ENCODE data around the gene TNS1. TPM values are rescaled to one million over a fixed set of nuclear protein-coding genes. Genes with fewer than 3 reads are reported as not detected.

The TNS1 gene
- total RNA-seq, 1 donor from 2014 or later: 0.13 TPM

- ATAC-seq (ENCODE audit: low read depth): peak; percentile 69
- CTCF ChIA-PET: interaction anchor here (1.7 to 4.1 kb wide), 3 partner anchors 199 to 202 kb away, joined by 17 to 34 read pairs (median 23); no protein-coding TSS in a partner anchor
- no peaks in the 10 kb centered on the region for H3K36me3 Mint-ChIP-seq (ENCODE audit: low read depth)
- H3K4me3 Mint-ChIP-seq: no peak overlapping the region
- intact Hi-C loops (cut with micrococcal nuclease): loop anchor here (1.0 to 2.0 kb wide), 3 partner anchors 101 to 203 kb away; no protein-coding TSS in a partner anchor
- POLR2A ChIA-PET: no interaction called here
- H3K27ac Mint-ChIP-seq: no peak overlapping the region
- no peak for TF ChIP-seq CTCF (IDR thresholded peaks at IDR 0.05)
- peaks cover 2% of the 10 kb centered on the region for H3K4me1 Mint-ChIP-seq
- H3K9me3 Mint-ChIP-seq: no peaks in the 10 kb centered on the region
- peaks cover 11% of the 10 kb centered on the region for H3K27me3 Mint-ChIP-seq
- peak; percentile 60 for DNase-seq
Measured at GRCh38 chr2:217988014-217988839, 14.6 kb downstream of the TNS1 start.

DNA sequence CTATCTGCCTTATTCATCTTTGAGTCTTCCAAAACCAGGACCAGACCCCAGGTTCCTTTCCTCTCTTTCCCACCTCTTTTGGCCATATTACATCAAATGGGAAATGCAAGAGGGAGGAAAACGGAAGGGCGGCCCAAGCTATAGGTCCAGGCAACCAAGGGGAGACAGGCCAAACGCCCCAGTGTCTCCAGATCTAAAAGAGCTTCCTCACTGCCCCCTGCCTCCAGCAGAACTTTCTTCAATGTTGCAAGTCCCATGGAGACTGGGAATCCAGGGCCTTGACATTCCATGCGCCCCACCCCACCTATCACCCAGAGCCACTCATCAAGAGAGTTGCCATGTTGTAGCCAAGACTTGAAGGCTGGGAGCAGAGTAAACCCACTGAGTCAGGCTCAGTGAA is 15.4 kb downstream of the TNS1 start:
- POLR2A ChIA-PET: no interaction called here
- TF ChIP-seq CTCF (IDR thresholded peaks at IDR 0.05): no peak
- Mint-ChIP-seq H3K4me1 (peaks cover 2% of the 10 kb centered on the region), H3K9me3 (no peaks in the 10 kb centered on the region), H3K27me3 (peaks cover 9% of the 10 kb centered on the region), H3K4me3 (no peak overlapping the region), H3K36me3 (ENCODE audit: low read depth) (no peaks in the 10 kb centered on the region), H3K27ac (no peak overlapping the region)
- CTCF ChIA-PET: interaction anchor here (3.1 to 4.1 kb wide), 2 partner anchors 198 to 201 kb away, joined by 23 to 34 read pairs; no protein-coding TSS in a partner anchor
- intact Hi-C loops (cut with micrococcal nuclease): no loop called here
- no peak for ATAC-seq (ENCODE audit: low read depth)
- DNase-seq: no peak

- POLR2A ChIA-PET: no interaction called here
- Mint-ChIP-seq H3K27ac (no peak overlapping the region), H3K9me3 (no peaks in the 10 kb centered on the region), H3K27me3 (peaks cover 7% of the 10 kb centered on the region), H3K36me3 (ENCODE audit: low read depth) (no peaks in the 10 kb centered on the region), H3K4me1 (peaks cover 2% of the 10 kb centered on the region), H3K4me3 (no peak overlapping the region)
- intact Hi-C loops (cut with micrococcal nuclease): no loop called here
- TF ChIP-seq CTCF (IDR thresholded peaks at IDR 0.05): no peak
- no peak for ATAC-seq (ENCODE audit: low read depth)
- no peak for DNase-seq
- CTCF ChIA-PET: interaction anchor here (0.8 to 4.1 kb wide), 3 partner anchors 195 to 200 kb away, joined by 3 to 34 read pairs (median 23); no protein-coding TSS in a partner anchor
Measured at GRCh38 chr2:217986256-217986961, 16.4 kb downstream of the TNS1 start.

- intact Hi-C loops (cut with micrococcal nuclease): no loop called here
- ChIA-PET POLR2A (no interaction called here), CTCF (no interaction called here)
- no peak for TF ChIP-seq CTCF (IDR thresholded peaks at IDR 0.05)
- H3K36me3 Mint-ChIP-seq (ENCODE audit: low read depth): no peaks in the 10 kb centered on the region
- no peak for DNase-seq
- no peak overlapping the region for H3K27ac Mint-ChIP-seq
- H3K9me3 Mint-ChIP-seq: no peaks in the 10 kb centered on the region
- H3K4me1 Mint-ChIP-seq: peaks cover under 1% of the 10 kb centered on the region
- no peak overlapping the region for H3K4me3 Mint-ChIP-seq
- peaks cover 4% of the 10 kb centered on the region for H3K27me3 Mint-ChIP-seq
- no peak for ATAC-seq (ENCODE audit: low read depth)
Measured at GRCh38 chr2:217983276-217984233, 19.2 kb downstream of the TNS1 start.

All from activated B cell treated with CpG ODN at 0.5 μM for 24 hours (primary cell).